GM13977 (cell line): ENCODE results near the gene SNN.

Experiments
- DNase-seq: peaks from one replicate; pipeline ENCODE4 v3.0.0; 2012; ENCODE audit warnings: low spot score
- CTCF ChIP-seq: IDR thresholded peaks from 2 replicates; pipeline ENCODE4 v1.5.1; 2012; ENCODE audit warnings: mild to moderate bottlenecking, control low read depth; ENCODE audit not compliant: insufficient read depth; ENCODE audit errors: extremely low read depth, missing control alignments
- in situ Hi-C: fragments of 300-500 bp; cut with MboI; formaldehyde crosslinking; loops from one replicate; pipeline ENCODE4 v1.12.0; 2022; ENCODE audit warnings: low sequenced_read_pairs, low pct_unique_long_range_greater_than_20kb, mixed read lengths, inconsistent platforms; ENCODE audit not compliant: unreplicated experiment

Gene SNN

GRCh38 chr16:11716336-11716735, 48.1 kb downstream of the SNN start:
- no peak for TF ChIP-seq CTCF
- DNase-seq, result no peak
- in situ Hi-C loops, result loop anchor here (25.0 kb wide), 2 partner anchors 304 to 754 kb away; no protein-coding TSS in a partner anchor

- DNase-seq, result no peak
- in situ Hi-C loops, result loop anchor here (25.0 kb wide), 2 partner anchors 306 to 756 kb away; no protein-coding TSS in a partner anchor
- TF ChIP-seq CTCF, result no peak
Observed at GRCh38 chr16:11717811-11718210, 49.6 kb downstream of the SNN start.

- no peak for TF ChIP-seq CTCF
- in situ Hi-C loops, result loop anchor here (25.0 kb wide), 2 partner anchors 307 to 757 kb away; no protein-coding TSS in a partner anchor
Observed at GRCh38 chr16:11719171-11719570, 50.9 kb downstream of the SNN start.

GRCh38 chr16:11719762-11720161, 51.5 kb downstream of the SNN start:
- no peak for DNase-seq
- in situ Hi-C loops, result loop anchor here (25.0 kb wide), 2 partner anchors 307 to 757 kb away; no protein-coding TSS in a partner anchor

More at GRCh38 chr16:11719171-11719570, 50.9 kb downstream of the SNN start:
- DNase-seq, result no peak

GRCh38 chr16:11721781-11722467, 53.7 kb downstream of the SNN start:
- in situ Hi-C loops, result loop anchor here (25.0 kb wide), 2 partner anchors 310 to 760 kb away; no protein-coding TSS in a partner anchor
- TF ChIP-seq CTCF, result no peak
- DNase-seq, result no peak

More at GRCh38 chr16:11719762-11720161, 51.5 kb downstream of the SNN start:
- no peak for TF ChIP-seq CTCF

GRCh38 chr16:11722468-11722808, 54.2 kb downstream of the SNN start:
- TF ChIP-seq CTCF, result no peak
- DNase-seq, result no peak
- in situ Hi-C loops, result loop anchor here (25.0 kb wide), 2 partner anchors 310 to 760 kb away; no protein-coding TSS in a partner anchor
